Kidney (tissue), 14 donors: Measurements from ENCODE around the gene SCFD2. TPM values are rescaled to one million over a fixed set of nuclear protein-coding genes. Genes with fewer than 3 reads are reported as not detected.

ENCODE experiments used
- DNase-seq, 5 donors: peaks; one replicate each; pipeline ENCODE4 v3.0.0-alpha.2; 2013 to 2020
- FAIRE-seq: peaks from 2 replicates; lab custom pipeline; 2012; peaks lifted over from hg19 to GRCh38; lab: Jason Lieb, UNC
- H3K27ac ChIP-seq, 2 donors: one replicate each; pipeline ENCODE4 v1.7.0; 2013; ENCODE audit warnings: low read depth in 2 of 2, low read length in 2 of 2, inconsistent platforms in 1 of 2
- H3K27me3 ChIP-seq: one replicate; pipeline ENCODE4 v1.7.1; 2013; ENCODE audit warnings: low read length, inconsistent platforms; ENCODE audit not compliant: control insufficient read depth, insufficient read depth
- H3K36me3 ChIP-seq, 3 donors: one replicate each; pipeline versions ENCODE4 v1.7.0 to v1.7.1; 2013; ENCODE audit warnings: low read length in 3 of 3, control low read depth in 1 of 3, inconsistent platforms in 1 of 3; ENCODE audit not compliant: insufficient read depth in 3 of 3, control insufficient read depth in 2 of 3
- H3K4me1 ChIP-seq, 3 donors: one replicate each; pipeline versions ENCODE4 v1.7.0 to v1.7.1; 2013; ENCODE audit warnings: low read length in 3 of 3, inconsistent platforms in 1 of 3, low read depth in 1 of 3; ENCODE audit not compliant: control insufficient read depth in 2 of 3, insufficient read depth in 2 of 3
- H3K4me3 ChIP-seq, 3 donors: one replicate each; pipeline versions ENCODE4 v1.7.0 to v1.8.1; 2013; ENCODE audit warnings: low read length in 3 of 3, control low read depth in 1 of 3, inconsistent platforms in 1 of 3
- H3K9ac ChIP-seq, 3 donors: one replicate each; pipeline versions ENCODE4 v1.7.0 to v1.7.1; 2013; ENCODE audit warnings: low read length in 3 of 3, control low read depth in 1 of 3, inconsistent platforms in 1 of 3
- H3K9me3 ChIP-seq, 3 donors: one replicate each; pipeline versions ENCODE4 v1.7.0 to v1.7.1; 2013; ENCODE audit warnings: low read length in 3 of 3, control low read depth in 1 of 3, inconsistent platforms in 1 of 3; ENCODE audit not compliant: control insufficient read depth in 2 of 3, insufficient read depth in 1 of 3
- intact Hi-C: fragments of 100-400 bp; cut with DNase I; formaldehyde crosslinking; loops from one replicate; pipeline ENCODE4 v1.11.1; 2022
- polyA plus RNA-seq: library from polyadenylated mRNA; stranded (reverse); fragments of 350-450 nt; fragmentation: Illumina TruSeq; extraction: RNeasy Lipid Tissue Mini Kit (QIAGEN cat#74804); gene quantifications from one replicate; pipeline ENCODE4 v1.2.3, GENCODE V29; 2014; ENCODE audit warnings: low read depth, low replicate concordance; ENCODE audit not compliant: insufficient read depth
- total RNA-seq: library from RNA; stranded (reverse); fragmentation: NEBNext Ultra II Directional; extraction: Animal tissue kit (Norgen Biotek cat#: 25700); gene quantifications from one replicate; pipeline ENCODE4 v1.2.1, GENCODE V29; 2021
- TF ChIP-seq, protein P1 (sequence below): IDR thresholded peaks from 3 replicates; pipeline ENCODE4 v1.5.1; 2012; ENCODE audit warnings: mild to moderate bottlenecking, moderate library complexity, borderline replicate concordance; ENCODE audit not compliant: insufficient read depth; ENCODE audit errors: extremely low read depth
- donor health status: control.
- donor health status: control.
- donor health status: control.
- donor health status: control.
- donor health status: control.
- donor health status: DM: yes; HTN: yes; CAD: no.
- donor health status: Normal renal cell carcinoma (clear cell type).

Gene SCFD2
- total and polyA plus RNA-seq, 2 donors from 2014 or later: 6.1 to 20.8 TPM

DNA sequence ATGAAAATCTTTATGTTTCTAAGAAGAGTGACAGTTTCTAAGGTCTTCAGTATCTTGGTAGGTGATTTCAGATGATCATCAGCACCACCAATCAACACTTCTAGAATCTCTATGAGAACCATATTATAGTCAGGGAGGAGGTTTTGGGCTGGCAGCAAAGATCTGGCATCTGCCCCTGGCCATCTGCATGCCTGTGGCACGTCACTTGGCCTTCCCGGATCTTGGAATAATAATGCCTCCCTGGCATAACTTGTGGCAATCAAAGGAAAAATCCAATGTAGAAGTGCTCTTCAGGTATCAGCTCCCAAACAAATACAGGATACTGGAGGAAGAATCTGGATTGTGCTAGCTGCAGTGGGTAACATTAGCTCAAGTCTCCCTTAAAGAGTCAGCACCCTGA, 446.4 kb downstream of the SCFD2 start:
- FAIRE-seq (no peak), DNase-seq (no peak)
- Histone ChIP-seq H3K27me3 (no peaks in the 10 kb centered on the region), H3K4me1 (no peaks in the 10 kb centered on the region), H3K27ac (no peak overlapping the region), H3K9ac (no peak overlapping the region), H3K9me3 (no peaks in the 10 kb centered on the region), H3K36me3 (no peaks in the 10 kb centered on the region), H3K4me3 (no peak overlapping the region)
- intact Hi-C loops: no loop called here
- TF ChIP-seq, protein P1, sequence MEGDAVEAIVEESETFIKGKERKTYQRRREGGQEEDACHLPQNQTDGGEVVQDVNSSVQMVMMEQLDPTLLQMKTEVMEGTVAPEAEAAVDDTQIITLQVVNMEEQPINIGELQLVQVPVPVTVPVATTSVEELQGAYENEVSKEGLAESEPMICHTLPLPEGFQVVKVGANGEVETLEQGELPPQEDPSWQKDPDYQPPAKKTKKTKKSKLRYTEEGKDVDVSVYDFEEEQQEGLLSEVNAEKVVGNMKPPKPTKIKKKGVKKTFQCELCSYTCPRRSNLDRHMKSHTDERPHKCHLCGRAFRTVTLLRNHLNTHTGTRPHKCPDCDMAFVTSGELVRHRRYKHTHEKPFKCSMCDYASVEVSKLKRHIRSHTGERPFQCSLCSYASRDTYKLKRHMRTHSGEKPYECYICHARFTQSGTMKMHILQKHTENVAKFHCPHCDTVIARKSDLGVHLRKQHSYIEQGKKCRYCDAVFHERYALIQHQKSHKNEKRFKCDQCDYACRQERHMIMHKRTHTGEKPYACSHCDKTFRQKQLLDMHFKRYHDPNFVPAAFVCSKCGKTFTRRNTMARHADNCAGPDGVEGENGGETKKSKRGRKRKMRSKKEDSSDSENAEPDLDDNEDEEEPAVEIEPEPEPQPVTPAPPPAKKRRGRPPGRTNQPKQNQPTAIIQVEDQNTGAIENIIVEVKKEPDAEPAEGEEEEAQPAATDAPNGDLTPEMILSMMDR: no peak

DNA sequence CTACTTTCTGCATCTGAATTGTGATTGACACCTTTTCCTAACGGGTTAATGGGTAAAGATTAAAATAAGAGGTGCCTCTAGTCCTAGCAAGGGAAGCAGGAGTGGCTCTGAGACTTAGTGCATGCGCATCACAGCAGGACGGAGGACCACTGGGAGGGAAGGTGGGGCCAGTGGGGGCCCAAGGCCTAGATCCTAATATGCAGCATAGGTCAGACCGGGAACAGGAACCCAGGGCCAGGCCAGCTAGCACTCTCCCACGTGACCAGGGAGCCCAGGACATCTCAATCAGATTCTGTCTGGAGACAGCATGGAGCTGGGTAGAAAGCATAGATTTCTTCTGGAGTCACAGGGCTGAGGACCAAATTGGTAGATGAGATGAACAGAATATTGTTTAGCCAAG, 448.0 kb downstream of the SCFD2 start:
- DNase-seq (no peak), FAIRE-seq (no peak)
- TF ChIP-seq, protein P1: no peak

DNA sequence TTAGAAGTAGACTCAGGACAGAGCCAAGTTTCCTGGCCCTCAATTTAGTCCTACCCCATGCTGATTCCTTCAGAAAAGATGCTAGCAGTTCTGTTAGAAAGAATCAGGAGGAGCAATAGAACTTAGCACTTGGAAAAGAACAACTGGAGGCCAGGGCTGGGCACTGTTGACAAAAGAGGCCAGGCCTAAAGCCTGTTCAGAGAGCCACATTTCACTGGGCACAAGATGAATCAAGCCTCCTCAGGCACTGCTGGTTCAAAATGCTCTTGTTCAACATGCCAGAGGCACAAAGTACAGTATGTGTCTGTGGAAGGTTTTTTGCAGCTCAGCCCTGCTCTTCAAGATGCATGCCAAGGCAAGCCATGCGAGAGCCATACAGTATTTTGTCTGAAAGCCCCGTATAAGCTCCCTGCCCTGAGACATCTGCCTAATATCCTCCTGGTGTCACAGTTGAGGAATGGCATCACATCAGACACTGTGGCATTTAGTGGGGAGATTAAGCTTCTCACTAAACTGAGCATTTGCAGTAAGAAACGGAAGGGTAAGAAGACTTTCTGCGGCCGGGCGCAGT, 450.0 kb downstream of the SCFD2 start:
- DNase-seq (no peak), FAIRE-seq (no peak)
- H3K9me3 ChIP-seq: no peaks in the 10 kb centered on the region
- H3K36me3 ChIP-seq: no peaks in the 10 kb centered on the region
- no peaks in the 10 kb centered on the region for H3K27me3 ChIP-seq
- no peak overlapping the region for H3K4me3 ChIP-seq
- TF ChIP-seq, protein P1: no peak
- intact Hi-C loops: no loop called here
- no peak overlapping the region for H3K9ac ChIP-seq
- no peak overlapping the region for H3K27ac ChIP-seq
- peaks cover 0 to 7% (median 0%) of the 10 kb centered on the region in 3 donors for H3K4me1 ChIP-seq

More for the DNA sequence above, 448.0 kb downstream of the SCFD2 start:
- Histone ChIP-seq H3K9me3 (no peaks in the 10 kb centered on the region), H3K36me3 (no peaks in the 10 kb centered on the region), H3K27me3 (no peaks in the 10 kb centered on the region), H3K9ac (no peak overlapping the region), H3K4me3 (no peak overlapping the region), H3K4me1 (peaks cover 0 to 7% (median 0%) of the 10 kb centered on the region in 3 donors), H3K27ac (no peak overlapping the region)
- intact Hi-C loops: no loop called here

DNA sequence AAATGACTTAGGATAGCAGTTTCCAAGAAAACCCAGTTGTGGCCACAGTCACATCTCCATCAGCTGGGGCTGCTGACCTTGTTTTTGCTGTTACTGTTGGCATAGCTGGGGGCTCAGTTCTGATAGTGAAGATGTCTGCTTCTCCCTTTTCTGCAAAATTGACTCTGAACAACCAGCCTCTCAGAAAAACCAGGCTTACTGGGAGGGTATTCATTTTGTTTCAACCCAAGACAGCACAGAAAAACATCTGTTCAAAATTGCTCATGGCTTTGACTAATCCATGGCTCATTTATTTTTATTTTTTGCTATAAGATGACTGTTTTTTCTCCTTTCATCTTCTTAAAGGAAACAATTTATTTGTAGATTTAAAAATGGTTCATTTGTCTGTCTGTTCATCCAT, 450.7 kb downstream of the SCFD2 start:
- Histone ChIP-seq H3K4me1 (peaks cover 0 to 7% (median 0%) of the 10 kb centered on the region in 3 donors), H3K27ac (no peak overlapping the region), H3K9me3 (no peaks in the 10 kb centered on the region), H3K27me3 (no peaks in the 10 kb centered on the region), H3K36me3 (no peaks in the 10 kb centered on the region), H3K9ac (no peak overlapping the region), H3K4me3 (no peak overlapping the region)
- DNase-seq (no peak), FAIRE-seq (no peak)
- TF ChIP-seq, protein P1: no peak
- intact Hi-C loops: no loop called here
